ENCODE measurements around the gene APPL2. TPM values are rescaled to one million over a fixed set of nuclear protein-coding genes. Genes with fewer than 3 reads are reported as not detected.
A peak's percentile ranks its signal among the peaks of the same experiment; 100 is the strongest.

The APPL2 gene
- total and polyA plus RNA-seq, 8 donors, result 15.9 to 407 (median 56.0) TPM

DNA sequence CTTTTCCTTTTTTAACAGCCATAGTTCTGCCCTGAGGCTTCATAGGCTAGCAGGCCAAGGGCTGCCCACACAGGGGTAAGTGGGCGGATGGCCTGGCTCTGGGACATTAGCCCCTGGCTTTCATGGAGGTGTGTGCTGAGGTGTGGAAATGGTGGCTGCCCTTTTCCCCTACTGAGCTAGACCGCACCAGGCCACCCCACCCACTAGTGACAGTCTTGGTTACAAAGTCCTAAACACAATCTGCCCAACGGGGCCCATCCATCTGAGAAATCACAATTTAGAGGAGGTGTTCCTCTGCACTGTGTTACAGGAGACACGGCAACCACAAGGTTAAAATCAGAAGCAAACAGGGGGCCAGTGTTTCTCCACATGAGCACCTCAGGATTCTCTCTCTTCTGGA lies 35.6 kb downstream of the APPL2 start:
- peaks cover 48 to 97% (median 96%) of the 10 kb centered on the region in 4 donors for H3K36me3 ChIP-seq
- 92 to 100% (median 96%) methylated on average over 3 to 4 of the region's 4 CpGs for WGBS, 5 donors
- peaks cover 4 to 13% (median 10%) of the 10 kb centered on the region in 4 donors for H3K4me1 ChIP-seq
- no peaks in the 10 kb centered on the region for H3K9me3 ChIP-seq
- H3K4me3 ChIP-seq, result no peak overlapping the region
- TF ChIP-seq POLR2AphosphoS5 (IDR thresholded peaks at IDR 0.05) (no peak), EP300 (IDR thresholded peaks at IDR 0.05) (no peak), POLR2A (IDR thresholded peaks at IDR 0.05) (no peak)
- TF ChIP-seq, protein P1, sequence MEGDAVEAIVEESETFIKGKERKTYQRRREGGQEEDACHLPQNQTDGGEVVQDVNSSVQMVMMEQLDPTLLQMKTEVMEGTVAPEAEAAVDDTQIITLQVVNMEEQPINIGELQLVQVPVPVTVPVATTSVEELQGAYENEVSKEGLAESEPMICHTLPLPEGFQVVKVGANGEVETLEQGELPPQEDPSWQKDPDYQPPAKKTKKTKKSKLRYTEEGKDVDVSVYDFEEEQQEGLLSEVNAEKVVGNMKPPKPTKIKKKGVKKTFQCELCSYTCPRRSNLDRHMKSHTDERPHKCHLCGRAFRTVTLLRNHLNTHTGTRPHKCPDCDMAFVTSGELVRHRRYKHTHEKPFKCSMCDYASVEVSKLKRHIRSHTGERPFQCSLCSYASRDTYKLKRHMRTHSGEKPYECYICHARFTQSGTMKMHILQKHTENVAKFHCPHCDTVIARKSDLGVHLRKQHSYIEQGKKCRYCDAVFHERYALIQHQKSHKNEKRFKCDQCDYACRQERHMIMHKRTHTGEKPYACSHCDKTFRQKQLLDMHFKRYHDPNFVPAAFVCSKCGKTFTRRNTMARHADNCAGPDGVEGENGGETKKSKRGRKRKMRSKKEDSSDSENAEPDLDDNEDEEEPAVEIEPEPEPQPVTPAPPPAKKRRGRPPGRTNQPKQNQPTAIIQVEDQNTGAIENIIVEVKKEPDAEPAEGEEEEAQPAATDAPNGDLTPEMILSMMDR (IDR thresholded peaks at IDR 0.05), result no peak
- H3K27ac ChIP-seq, result no peak overlapping the region
- intact Hi-C loops (cut with DNase I; ENCODE audit: low total_unique reads), result no loop called here
- no peak for DNase-seq
- no peaks in the 10 kb centered on the region for H3K27me3 ChIP-seq

DNA sequence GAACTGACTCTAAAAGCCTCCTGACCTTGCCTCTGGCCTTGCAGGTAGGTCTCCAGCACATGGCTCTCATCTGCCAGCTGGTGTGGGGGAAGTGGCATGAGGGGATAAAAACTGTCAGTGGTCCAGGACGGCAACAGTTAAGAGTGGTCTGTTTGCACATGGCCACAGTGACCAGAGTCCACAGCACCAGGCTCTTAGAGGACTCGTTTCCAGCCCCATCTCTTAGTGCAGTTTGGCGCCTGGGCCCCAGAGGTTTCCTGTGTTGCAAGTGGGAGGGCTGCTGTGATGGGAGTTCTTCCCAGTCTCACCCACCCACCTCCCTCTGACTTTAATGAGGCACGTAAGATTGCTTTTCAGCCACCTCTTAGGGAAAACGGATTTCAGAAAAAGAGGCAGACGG lies 37.0 kb downstream of the APPL2 start:
- Histone ChIP-seq H3K27me3 (no peaks in the 10 kb centered on the region), H3K9me3 (no peaks in the 10 kb centered on the region), H3K4me1 (peaks cover 4 to 13% (median 10%) of the 10 kb centered on the region in 4 donors), H3K27ac (no peak overlapping the region), H3K4me3 (no peak overlapping the region), H3K36me3 (peaks cover 45 to 97% (median 96%) of the 10 kb centered on the region in 4 donors)
- no peak for TF ChIP-seq EP300 (IDR thresholded peaks at IDR 0.05)
- TF ChIP-seq POLR2A (IDR thresholded peaks at IDR 0.05), result no peak
- TF ChIP-seq, protein P1 (IDR thresholded peaks at IDR 0.05), result no peak
- TF ChIP-seq POLR2AphosphoS5 (IDR thresholded peaks at IDR 0.05), result no peak
- 71 to 86% (median 80%) methylated on average over 6 of the region's 6 CpGs for WGBS, 5 donors
- DNase-seq, result no peak
- intact Hi-C loops (cut with DNase I; ENCODE audit: low total_unique reads), result no loop called here

DNA sequence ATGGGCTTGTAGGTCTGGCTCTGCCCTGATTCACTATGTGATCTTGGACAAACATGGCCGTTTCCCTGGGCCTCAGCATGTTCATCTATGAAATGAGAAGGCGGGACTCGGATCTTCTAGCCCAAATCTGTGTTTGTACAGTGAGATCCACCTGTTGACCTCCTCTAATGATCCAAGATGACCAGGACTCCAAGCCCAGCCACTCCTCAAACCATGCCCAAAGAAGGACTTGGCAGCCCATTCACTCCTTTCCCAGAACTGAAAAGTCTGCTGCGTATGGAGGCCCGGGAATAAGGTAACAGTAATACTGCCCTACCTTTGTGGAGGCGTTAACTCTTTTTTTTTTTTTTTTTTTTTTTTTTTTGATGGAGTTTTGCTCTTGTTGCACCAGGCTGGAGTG lies 39.9 kb downstream of the APPL2 start:
- no peaks in the 10 kb centered on the region for H3K9me3 ChIP-seq
- H3K27me3 ChIP-seq, result no peaks in the 10 kb centered on the region
- no peak overlapping the region for H3K4me3 ChIP-seq
- 89 to 98% (median 91%) methylated on average over 6 of the region's 6 CpGs for WGBS, 5 donors
- peaks cover 0 to 17% (median 13%) of the 10 kb centered on the region in 4 donors for H3K4me1 ChIP-seq
- TF ChIP-seq EP300 (IDR thresholded peaks at IDR 0.05) (no peak), POLR2A (IDR thresholded peaks at IDR 0.05) (no peak), POLR2AphosphoS5 (IDR thresholded peaks at IDR 0.05) (no peak)
- TF ChIP-seq, protein P1 (IDR thresholded peaks at IDR 0.05), result no peak
- intact Hi-C loops (cut with DNase I; ENCODE audit: low total_unique reads), result no loop called here
- H3K36me3 ChIP-seq, result peaks cover 43 to 97% (median 95%) of the 10 kb centered on the region in 4 donors
- H3K27ac ChIP-seq, result no peak overlapping the region
- no peak for DNase-seq

DNA sequence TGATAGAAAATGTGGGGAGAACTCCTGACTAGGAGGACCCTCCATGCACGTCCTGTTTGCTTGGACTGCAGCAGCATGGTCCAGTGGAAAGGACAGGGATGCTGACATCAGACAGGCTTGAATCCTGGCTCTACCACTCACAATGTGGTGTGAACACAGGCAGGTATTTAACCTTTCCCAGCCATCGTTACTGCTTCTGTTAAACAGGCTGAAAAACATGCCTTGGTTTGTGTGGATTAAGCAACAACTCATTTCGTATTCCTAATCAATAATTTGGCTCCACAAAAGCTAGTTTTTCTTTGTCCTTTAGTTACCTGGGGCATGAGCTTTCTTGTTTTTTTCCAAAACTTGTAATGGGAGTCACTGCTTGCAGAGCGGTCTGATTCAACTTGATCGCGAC lies 41.0 kb downstream of the APPL2 start:
- peaks cover 0 to 17% (median 13%) of the 10 kb centered on the region in 4 donors for H3K4me1 ChIP-seq
- H3K27me3 ChIP-seq, result no peaks in the 10 kb centered on the region
- intact Hi-C loops (cut with DNase I; ENCODE audit: low total_unique reads), result no loop called here
- TF ChIP-seq POLR2AphosphoS5 (IDR thresholded peaks at IDR 0.05), result no peak
- 87 to 92% (median 89%) methylated on average over 6 of the region's 6 CpGs for WGBS, 5 donors
- no peak overlapping the region for H3K4me3 ChIP-seq
- no peaks in the 10 kb centered on the region for H3K9me3 ChIP-seq
- DNase-seq, result no peak
- H3K27ac ChIP-seq, result no peak overlapping the region
- peaks cover 48 to 97% (median 96%) of the 10 kb centered on the region in 4 donors for H3K36me3 ChIP-seq

DNA sequence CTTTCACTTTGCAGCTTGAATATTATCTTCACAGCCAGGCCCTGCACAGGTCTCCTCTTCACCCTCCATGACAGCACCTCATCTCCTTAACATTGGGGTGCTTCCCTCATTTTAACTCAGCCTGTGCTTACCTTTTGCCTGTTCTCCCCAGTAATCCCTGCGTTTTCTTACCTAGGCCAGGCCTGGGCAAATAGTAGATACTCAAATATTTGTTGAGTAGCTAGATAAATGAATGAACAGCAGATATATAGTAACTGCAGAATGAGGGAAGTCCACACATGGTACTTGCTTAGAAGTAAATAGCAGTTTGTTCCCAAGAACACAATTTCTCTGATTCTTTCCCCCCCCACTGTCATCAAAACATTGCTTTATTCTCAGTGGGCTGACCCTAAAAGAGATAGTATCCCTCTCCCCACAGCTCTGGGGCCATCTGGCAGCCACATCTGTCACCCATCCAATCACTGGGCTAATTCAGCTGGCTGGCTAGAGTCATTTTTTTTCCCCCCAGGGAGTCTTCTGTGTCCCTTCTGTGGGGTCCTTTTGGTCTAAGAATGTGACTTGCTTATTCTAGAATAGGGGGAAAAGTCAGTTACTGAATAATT lies 43.2 kb downstream of the APPL2 start:
- TF ChIP-seq POLR2AphosphoS5 (IDR thresholded peaks at IDR 0.05), result no peak
- TF ChIP-seq, protein P1 (IDR thresholded peaks at IDR 0.05), result no peak
- no peak for TF ChIP-seq POLR2A (IDR thresholded peaks at IDR 0.05)
- TF ChIP-seq EP300 (IDR thresholded peaks at IDR 0.05), result no peak
- peak in 1 of 2 donors; percentile 24 for DNase-seq
- H3K9me3 ChIP-seq, result no peaks in the 10 kb centered on the region
- intact Hi-C loops (cut with DNase I; ENCODE audit: low total_unique reads), result no loop called here
- no peak overlapping the region for H3K4me3 ChIP-seq
- 39 to 70% (median 47%) methylated on average over 1 of the region's 1 CpG for WGBS, 5 donors
- peaks cover 0 to 17% (median 11%) of the 10 kb centered on the region in 4 donors for H3K4me1 ChIP-seq
- H3K36me3 ChIP-seq, result peaks cover 56 to 100% (median 98%) of the 10 kb centered on the region in 4 donors
- H3K27me3 ChIP-seq, result no peaks in the 10 kb centered on the region
- no peak overlapping the region for H3K27ac ChIP-seq

Measured in stomach (tissue), 9 donors.